ENCODE results near the gene CTU2.

CTU2 gene

DNA sequence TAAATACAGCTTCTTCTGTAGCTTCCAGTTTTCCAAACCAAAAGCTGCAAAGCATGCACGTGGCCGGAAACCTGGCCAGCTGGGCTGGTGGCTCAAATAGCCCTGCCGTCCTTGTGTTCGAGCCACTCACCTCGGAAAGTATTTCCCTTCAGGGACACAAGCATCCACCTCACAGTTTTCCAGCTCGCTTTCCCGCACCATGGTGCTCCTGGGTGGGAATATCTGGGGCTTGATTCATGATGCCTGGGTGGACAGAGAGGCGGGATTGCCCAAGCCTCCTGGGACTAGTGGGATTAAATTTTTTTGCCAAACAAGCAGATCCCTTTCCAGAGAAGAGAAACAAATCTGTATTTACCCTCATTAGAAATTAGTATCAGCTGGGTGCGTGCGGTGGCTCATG, 36.3 kb upstream of the CTU2 start:
- Histone ChIP-seq H3K4me1 (ENCODE audit: control insufficient read depth, low read depth, low read length) (no peaks in the 10 kb centered on the region), H3K27me3 (ENCODE audit: control insufficient read depth, insufficient read depth, low read length) (no peaks in the 10 kb centered on the region), H3K4me3 (ENCODE audit: low read length) (no peak overlapping the region), H3K9ac (ENCODE audit: low read length) (no peak overlapping the region), H3K27ac (ENCODE audit: low read length) (no peak overlapping the region), H3K9me3 (ENCODE audit: control insufficient read depth, low read depth, low read length) (no peaks in the 10 kb centered on the region), H3K36me3 (ENCODE audit: control insufficient read depth, low read depth, low read length) (no peaks in the 10 kb centered on the region)

DNA sequence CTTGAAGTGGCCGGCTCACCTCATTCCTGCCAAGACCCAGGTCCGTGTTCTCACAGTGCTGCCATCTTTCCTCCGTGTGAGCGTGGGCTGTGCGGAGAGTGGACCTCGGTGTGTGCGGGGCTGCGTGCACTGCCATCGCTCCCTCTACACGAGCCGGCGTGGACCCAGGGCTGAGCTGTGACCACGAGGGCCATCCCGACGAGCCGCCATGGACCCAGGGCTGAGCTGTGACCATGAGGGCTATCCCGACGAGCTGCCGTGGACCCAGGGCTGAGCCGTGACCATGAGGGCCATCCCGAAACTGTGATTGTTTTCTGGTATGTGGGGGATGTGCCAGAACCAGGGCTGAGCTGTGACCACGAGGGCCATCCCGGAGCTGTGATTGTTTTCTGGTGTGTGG, 34.5 kb upstream of the CTU2 start:
- H3K9ac ChIP-seq (ENCODE audit: low read length) = no peak overlapping the region

DNA sequence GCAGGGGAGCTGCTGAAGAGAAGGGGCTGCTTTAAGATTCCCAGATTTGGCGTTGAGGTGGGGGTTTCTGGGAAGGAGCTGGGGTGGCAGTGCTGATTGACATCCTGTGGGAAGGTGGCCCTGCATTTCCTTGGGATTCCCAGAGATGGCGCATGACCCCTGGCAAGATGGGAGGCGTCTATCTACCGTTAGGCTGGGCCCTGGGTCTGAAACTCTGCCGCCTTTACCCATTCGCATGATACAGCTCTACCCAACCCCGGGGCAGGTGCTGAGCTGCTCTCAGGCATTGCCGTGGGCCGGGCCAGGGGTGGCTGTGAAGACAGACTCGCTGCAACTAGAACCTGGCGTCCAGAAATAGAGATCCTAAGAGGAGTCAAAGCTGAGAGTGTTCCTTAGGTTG, 33.5 kb upstream of the CTU2 start:
- Histone ChIP-seq H3K27ac (ENCODE audit: low read length) (no peak overlapping the region), H3K9me3 (ENCODE audit: control insufficient read depth, low read depth, low read length) (no peaks in the 10 kb centered on the region), H3K27me3 (ENCODE audit: control insufficient read depth, insufficient read depth, low read length) (no peaks in the 10 kb centered on the region), H3K9ac (ENCODE audit: low read length) (no peak overlapping the region), H3K36me3 (ENCODE audit: control insufficient read depth, low read depth, low read length) (no peaks in the 10 kb centered on the region), H3K4me1 (ENCODE audit: control insufficient read depth, low read depth, low read length) (no peaks in the 10 kb centered on the region), H3K4me3 (ENCODE audit: low read length) (no peak overlapping the region)

More for the DNA sequence above, 34.5 kb upstream of the CTU2 start:
- Histone ChIP-seq H3K4me1 (ENCODE audit: control insufficient read depth, low read depth, low read length) (no peaks in the 10 kb centered on the region), H3K27ac (ENCODE audit: low read length) (no peak overlapping the region), H3K27me3 (ENCODE audit: control insufficient read depth, insufficient read depth, low read length) (no peaks in the 10 kb centered on the region), H3K9me3 (ENCODE audit: control insufficient read depth, low read depth, low read length) (no peaks in the 10 kb centered on the region), H3K36me3 (ENCODE audit: control insufficient read depth, low read depth, low read length) (no peaks in the 10 kb centered on the region), H3K4me3 (ENCODE audit: low read length) (no peak overlapping the region)

DNA sequence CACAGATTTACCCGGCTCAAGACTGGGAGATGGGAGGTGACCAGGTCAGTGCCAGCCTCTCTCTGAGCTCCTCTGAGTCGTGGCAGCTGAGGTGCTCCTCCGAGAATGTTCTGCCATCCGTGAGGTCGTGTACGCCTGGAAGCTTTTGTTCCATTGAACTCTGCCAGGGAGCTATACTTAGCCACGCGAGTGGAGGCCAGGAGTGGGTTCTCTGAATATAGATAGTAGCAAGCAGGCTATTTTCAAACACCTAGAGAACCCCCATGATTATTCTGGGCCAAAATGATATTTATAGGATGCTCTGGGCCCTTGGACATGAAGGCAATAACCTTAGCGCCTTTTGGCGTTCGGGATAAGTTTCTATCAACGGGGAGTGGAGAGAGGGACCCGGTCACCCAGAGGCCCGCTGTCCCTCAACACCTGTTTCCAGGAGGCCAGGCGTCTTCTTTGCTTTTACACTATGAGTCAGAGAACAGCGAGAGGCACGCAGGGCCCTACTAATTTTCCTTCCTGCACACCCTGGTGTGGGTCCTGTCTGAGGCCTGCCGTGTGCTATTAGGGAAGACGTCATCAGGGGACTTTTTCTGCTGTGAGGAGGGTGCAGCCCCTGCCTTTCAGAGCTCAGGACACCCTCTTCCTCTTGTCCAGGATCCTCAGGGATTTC, 32.5 kb upstream of the CTU2 start:
- Histone ChIP-seq H3K36me3 (ENCODE audit: control insufficient read depth, low read depth, low read length) (no peaks in the 10 kb centered on the region), H3K9ac (ENCODE audit: low read length) (no peak overlapping the region), H3K4me1 (ENCODE audit: control insufficient read depth, low read depth, low read length) (no peaks in the 10 kb centered on the region), H3K9me3 (ENCODE audit: control insufficient read depth, low read depth, low read length) (no peaks in the 10 kb centered on the region), H3K4me3 (ENCODE audit: low read length) (no peak overlapping the region), H3K27me3 (ENCODE audit: control insufficient read depth, insufficient read depth, low read length) (no peaks in the 10 kb centered on the region), H3K27ac (ENCODE audit: low read length) (no peak overlapping the region)

DNA sequence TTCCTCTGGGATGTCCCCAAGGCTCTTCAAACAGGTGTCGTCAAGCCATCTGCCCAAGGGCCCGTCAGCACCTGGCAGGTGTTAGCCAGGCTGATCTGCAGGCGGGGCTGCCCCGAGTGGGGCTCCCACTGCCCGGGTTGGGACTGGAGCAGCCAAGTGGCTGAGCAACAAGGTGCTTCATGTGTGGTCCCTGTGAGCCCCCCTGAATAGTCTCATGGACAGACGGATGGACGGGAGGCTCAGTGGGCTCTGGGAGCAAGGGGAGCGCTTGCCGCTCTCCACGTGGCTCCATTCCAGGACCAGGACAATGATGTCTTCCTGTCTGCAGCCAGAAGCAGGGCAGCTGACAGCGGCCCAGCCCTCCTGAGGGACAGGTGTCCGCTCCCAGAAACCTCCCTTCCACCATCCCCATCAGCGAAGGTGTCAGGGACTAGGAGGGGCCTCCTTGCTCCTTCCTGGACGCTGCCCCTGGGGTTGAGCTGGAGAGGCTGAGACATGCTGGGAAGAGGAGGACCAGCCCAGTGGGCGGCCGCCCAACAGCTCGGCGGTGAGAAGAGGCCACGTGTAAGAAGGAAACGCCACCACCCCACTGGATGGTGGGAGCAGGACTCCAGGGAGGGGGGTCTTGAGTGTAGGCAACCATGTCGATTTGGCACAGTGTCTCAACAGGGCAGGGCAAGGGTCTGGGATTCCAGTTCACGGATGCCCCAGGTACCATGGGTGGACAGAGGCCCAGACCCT, 29.6 kb upstream of the CTU2 start:
- no peak overlapping the region for H3K27ac ChIP-seq (ENCODE audit: low read length)
- no peak overlapping the region for H3K4me3 ChIP-seq (ENCODE audit: low read length)
- H3K36me3 ChIP-seq (ENCODE audit: control insufficient read depth, low read depth, low read length) = no peaks in the 10 kb centered on the region
- no peaks in the 10 kb centered on the region for H3K27me3 ChIP-seq (ENCODE audit: control insufficient read depth, insufficient read depth, low read length)
- no peaks in the 10 kb centered on the region for H3K9me3 ChIP-seq (ENCODE audit: control insufficient read depth, low read depth, low read length)
- H3K9ac ChIP-seq (ENCODE audit: low read length) = no peak overlapping the region
- no peaks in the 10 kb centered on the region for H3K4me1 ChIP-seq (ENCODE audit: control insufficient read depth, low read depth, low read length)

DNA sequence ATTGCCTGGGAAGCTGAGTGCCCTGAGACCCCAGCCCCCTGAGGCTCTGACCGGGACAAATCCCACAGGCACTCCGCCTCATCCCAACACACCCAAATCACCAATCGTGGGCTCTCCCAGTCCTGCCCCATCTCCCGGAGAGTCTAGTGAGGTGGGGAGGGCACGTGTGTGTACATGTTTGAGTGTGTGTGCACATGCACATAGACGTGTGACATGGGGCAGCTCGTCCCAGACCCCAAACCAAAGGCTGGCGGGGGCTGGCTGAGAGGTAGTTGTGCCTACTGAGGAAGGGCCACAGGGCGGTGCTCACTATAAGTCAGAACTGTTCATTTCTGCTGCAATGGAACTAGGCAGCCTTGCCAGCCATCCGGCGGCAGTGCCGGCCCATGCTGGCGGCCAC, 28.6 kb upstream of the CTU2 start:
- Histone ChIP-seq H3K4me1 (ENCODE audit: control insufficient read depth, low read depth, low read length) (no peaks in the 10 kb centered on the region), H3K9ac (ENCODE audit: low read length) (no peak overlapping the region), H3K27ac (ENCODE audit: low read length) (no peak overlapping the region), H3K27me3 (ENCODE audit: control insufficient read depth, insufficient read depth, low read length) (no peaks in the 10 kb centered on the region), H3K36me3 (ENCODE audit: control insufficient read depth, low read depth, low read length) (no peaks in the 10 kb centered on the region), H3K9me3 (ENCODE audit: control insufficient read depth, low read depth, low read length) (no peaks in the 10 kb centered on the region), H3K4me3 (ENCODE audit: low read length) (no peak overlapping the region)

DNA sequence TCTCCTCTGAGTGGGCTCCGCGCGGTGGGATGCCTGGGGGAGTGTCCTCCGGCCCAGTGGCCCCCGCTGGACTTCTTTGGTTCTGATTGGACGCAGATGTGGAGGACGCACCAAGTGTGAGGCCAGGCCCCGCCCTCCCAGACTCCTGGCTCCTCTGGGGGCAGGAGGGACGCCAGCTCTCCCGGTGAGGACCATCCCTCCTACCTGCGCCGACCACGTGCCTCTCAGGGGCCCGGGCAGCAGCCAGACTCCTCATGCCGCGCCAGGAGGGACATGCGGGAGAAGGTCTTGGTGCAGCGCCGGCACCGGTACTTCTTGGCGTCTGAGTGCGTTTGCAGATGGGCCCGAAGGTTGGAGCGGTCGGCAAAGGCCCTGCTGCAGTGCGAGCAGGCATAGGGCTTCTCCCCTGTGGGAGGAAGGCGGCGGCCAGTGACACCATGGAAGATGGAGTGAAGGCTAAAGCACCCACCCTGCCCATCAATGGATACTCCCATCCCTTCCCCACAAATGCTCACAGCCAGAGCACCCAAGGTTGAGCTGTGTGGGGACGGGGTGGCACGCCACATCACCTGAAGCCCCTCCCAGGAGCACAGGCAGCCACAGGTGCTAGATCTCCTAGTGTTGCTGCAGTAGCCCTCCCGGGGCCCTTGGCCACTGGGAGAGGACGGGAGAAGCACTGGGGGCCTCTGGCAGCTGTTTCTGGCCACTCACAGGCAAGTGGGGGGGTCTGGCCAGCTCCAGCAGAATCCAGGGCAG, 27.9 kb upstream of the CTU2 start:
- no peaks in the 10 kb centered on the region for H3K27me3 ChIP-seq (ENCODE audit: control insufficient read depth, insufficient read depth, low read length)
- no peaks in the 10 kb centered on the region for H3K4me1 ChIP-seq (ENCODE audit: control insufficient read depth, low read depth, low read length)

DNA sequence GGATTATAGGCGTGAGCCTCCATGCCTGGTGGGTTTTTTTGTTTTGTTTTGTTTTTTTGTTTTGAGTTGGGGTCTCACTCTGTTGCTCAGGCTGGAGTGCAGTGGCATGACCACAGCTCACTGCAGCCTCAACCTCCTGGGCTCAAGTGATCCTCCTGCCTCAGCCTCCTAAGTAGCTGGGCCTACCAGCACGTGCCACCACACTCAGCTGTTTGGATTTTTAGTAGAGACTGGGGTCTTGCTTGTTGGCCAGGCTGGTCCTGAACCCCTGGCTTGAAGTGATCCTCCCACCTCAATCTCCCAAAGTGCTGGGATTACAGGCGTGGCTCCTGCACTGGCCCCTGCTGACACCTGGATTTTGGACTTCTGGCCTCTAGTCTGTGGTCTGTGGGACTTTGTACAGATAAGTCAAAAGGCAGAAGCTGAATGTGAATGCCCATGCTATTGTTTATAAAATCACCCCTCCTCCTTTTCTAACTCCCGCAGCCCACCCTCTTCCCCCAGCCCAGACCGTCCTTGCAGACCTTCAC, 25.7 kb upstream of the CTU2 start:
- Histone ChIP-seq H3K4me3 (ENCODE audit: low read length) (no peak overlapping the region), H3K9ac (ENCODE audit: low read length) (no peak overlapping the region), H3K36me3 (ENCODE audit: control insufficient read depth, low read depth, low read length) (no peaks in the 10 kb centered on the region), H3K27ac (ENCODE audit: low read length) (no peak overlapping the region), H3K9me3 (ENCODE audit: control insufficient read depth, low read depth, low read length) (no peaks in the 10 kb centered on the region), H3K4me1 (ENCODE audit: control insufficient read depth, low read depth, low read length) (peaks cover 5% of the 10 kb centered on the region), H3K27me3 (ENCODE audit: control insufficient read depth, insufficient read depth, low read length) (peaks cover 11% of the 10 kb centered on the region)

More for the DNA sequence above, 27.9 kb upstream of the CTU2 start:
- H3K27ac ChIP-seq (ENCODE audit: low read length) = no peak overlapping the region
- no peak overlapping the region for H3K9ac ChIP-seq (ENCODE audit: low read length)
- no peak overlapping the region for H3K4me3 ChIP-seq (ENCODE audit: low read length)
- no peaks in the 10 kb centered on the region for H3K36me3 ChIP-seq (ENCODE audit: control insufficient read depth, low read depth, low read length)
- no peaks in the 10 kb centered on the region for H3K9me3 ChIP-seq (ENCODE audit: control insufficient read depth, low read depth, low read length)

DNA sequence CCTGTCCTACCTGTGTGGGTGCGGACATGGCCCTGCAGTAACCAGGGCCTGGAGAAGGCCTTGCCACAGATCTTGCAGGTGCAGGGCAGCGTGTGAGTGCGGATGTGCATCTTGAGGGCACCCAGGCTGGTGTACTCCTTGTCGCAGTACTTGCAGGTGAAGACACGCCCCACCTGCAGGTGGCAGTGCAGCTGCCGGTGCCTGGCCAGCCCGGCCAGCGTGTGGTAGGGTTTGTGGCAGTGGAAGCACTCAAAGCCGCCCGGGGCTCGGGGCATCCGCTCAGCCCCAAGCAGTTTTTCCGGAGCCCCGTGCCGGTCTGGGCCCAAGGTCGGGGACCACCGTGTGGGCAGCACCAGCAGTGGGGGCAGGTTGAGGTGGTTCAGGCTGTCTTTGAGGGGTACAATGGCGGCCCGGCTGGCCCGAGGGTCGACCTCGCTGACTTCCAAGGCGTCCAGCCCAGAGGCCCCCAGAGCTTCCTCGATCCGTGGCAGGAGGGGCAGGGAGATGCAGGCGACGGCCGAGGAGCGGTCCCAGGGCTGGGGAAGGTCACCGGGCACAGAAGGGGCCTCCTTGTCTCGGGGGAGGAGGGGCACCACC, 25.1 kb upstream of the CTU2 start:
- Histone ChIP-seq H3K27ac (ENCODE audit: low read length) (no peak overlapping the region), H3K4me1 (ENCODE audit: control insufficient read depth, low read depth, low read length) (peaks cover 5% of the 10 kb centered on the region), H3K9me3 (ENCODE audit: control insufficient read depth, low read depth, low read length) (no peaks in the 10 kb centered on the region), H3K4me3 (ENCODE audit: low read length) (no peak overlapping the region), H3K27me3 (ENCODE audit: control insufficient read depth, insufficient read depth, low read length) (peaks cover 16% of the 10 kb centered on the region), H3K36me3 (ENCODE audit: control insufficient read depth, low read depth, low read length) (no peaks in the 10 kb centered on the region), H3K9ac (ENCODE audit: low read length) (no peak overlapping the region)

DNA sequence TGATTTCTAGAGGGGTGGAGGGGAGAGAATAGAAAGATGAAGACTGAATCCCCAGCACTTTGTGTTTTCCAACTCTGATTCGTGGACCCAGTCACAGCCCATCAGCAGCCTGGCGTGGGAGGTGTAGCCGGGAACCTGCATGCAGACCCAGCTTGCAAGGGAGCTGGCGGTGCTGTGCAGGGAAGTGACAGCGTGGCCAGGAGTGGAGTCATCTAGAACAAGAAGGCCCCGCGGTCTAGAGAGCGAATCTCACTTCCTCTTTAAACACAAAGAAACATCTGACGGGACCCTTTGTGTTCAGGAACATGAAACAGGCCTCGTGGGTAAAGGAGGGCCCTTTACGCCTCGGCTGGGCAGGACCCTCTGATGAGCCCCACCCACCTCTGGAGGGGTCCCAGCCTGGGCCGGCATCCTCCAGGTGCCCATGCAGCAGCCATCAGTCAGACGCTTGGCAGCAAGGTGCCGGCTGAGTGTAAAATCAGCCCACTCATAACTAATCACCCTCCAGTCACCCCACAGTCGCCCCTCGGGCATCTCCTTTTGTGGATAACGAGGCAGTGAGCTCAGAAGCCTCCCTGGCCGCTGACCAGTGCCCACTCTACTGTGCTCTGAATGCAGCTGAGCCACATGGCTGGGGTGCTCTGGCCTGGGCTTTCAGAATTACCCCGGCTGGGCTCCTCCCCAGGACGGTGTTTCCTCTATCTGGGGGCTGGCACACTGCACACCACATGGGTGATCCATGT, 24.4 kb upstream of the CTU2 start:
- H3K4me3 ChIP-seq (ENCODE audit: low read length) = no peak overlapping the region
- peaks cover 5% of the 10 kb centered on the region for H3K4me1 ChIP-seq (ENCODE audit: control insufficient read depth, low read depth, low read length)
- H3K9ac ChIP-seq (ENCODE audit: low read length) = no peak overlapping the region

More for the DNA sequence above, 24.4 kb upstream of the CTU2 start:
- Histone ChIP-seq H3K9me3 (ENCODE audit: control insufficient read depth, low read depth, low read length) (no peaks in the 10 kb centered on the region), H3K36me3 (ENCODE audit: control insufficient read depth, low read depth, low read length) (no peaks in the 10 kb centered on the region), H3K27ac (ENCODE audit: low read length) (no peak overlapping the region), H3K27me3 (ENCODE audit: control insufficient read depth, insufficient read depth, low read length) (peaks cover 20% of the 10 kb centered on the region)

All from iPS-18a (cell line).